ENCODE data around the gene EIF4G2. TPM values are rescaled to one million over a fixed set of nuclear protein-coding genes. Genes with fewer than 3 reads are reported as not detected.

Gene EIF4G2
- total RNA-seq, 1 experiment from 2014 or later = 1,198 TPM

- BruUV-seq (replicated peaks) = TSS peak; percentile 76
- peaks cover 18% of the 10 kb centered on the region for H3K4me1 ChIP-seq (ENCODE audit: insufficient read depth, low read length, poor library complexity, severe bottlenecking)
- ChIA-PET CTCF (interaction anchor here (0.5 to 1.0 kb wide), 3 partner anchors 47 to 124 kb away, joined by 3 read pairs; no protein-coding TSS in a partner anchor), POLR2A (ENCODE audit: low non-redundant PET) (interaction anchor here (0.7 to 1.7 kb wide), 6 partner anchors 11 to 811 kb away, joined by 3 to 8 read pairs (median 6); partner anchors contain the start of genes CTR9 and ZBED5)
- peaks cover 26% of the 10 kb centered on the region for H3K36me3 ChIP-seq (ENCODE audit: insufficient read depth, low read length, poor library complexity, severe bottlenecking)
- peak; percentile 69 for DNase-seq (ENCODE audit: low spot score)
- peak overlapping the region; percentile 94 for H3K4me3 ChIP-seq (ENCODE audit: low read depth, low read length, poor library complexity, severe bottlenecking)
- no peaks in the 10 kb centered on the region for H3K9me3 ChIP-seq (ENCODE audit: low read depth, low read length, poor library complexity, severe bottlenecking)
- H3K27me3 ChIP-seq (replicated peaks; ENCODE audit: insufficient read depth, low read depth, low read length, poor library complexity) = no peaks in the 10 kb centered on the region
- TF ChIP-seq, protein P1, sequence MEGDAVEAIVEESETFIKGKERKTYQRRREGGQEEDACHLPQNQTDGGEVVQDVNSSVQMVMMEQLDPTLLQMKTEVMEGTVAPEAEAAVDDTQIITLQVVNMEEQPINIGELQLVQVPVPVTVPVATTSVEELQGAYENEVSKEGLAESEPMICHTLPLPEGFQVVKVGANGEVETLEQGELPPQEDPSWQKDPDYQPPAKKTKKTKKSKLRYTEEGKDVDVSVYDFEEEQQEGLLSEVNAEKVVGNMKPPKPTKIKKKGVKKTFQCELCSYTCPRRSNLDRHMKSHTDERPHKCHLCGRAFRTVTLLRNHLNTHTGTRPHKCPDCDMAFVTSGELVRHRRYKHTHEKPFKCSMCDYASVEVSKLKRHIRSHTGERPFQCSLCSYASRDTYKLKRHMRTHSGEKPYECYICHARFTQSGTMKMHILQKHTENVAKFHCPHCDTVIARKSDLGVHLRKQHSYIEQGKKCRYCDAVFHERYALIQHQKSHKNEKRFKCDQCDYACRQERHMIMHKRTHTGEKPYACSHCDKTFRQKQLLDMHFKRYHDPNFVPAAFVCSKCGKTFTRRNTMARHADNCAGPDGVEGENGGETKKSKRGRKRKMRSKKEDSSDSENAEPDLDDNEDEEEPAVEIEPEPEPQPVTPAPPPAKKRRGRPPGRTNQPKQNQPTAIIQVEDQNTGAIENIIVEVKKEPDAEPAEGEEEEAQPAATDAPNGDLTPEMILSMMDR (conservative IDR thresholded peaks at IDR 0.05; ENCODE audit: low read depth, low read length) = no peak
- TF ChIP-seq EZH2 (IDR thresholded peaks at IDR 0.05; ENCODE audit: borderline replicate concordance, low read depth, low read length, poor library complexity, severe bottlenecking) = no peak
- intact Hi-C loops (cut with micrococcal nuclease; ENCODE audit: unreplicated experiment) = loop anchor here (5.0 kb wide), 2 partner anchors 48 to 123 kb away; partner anchors contain the start of gene ZBED5
- peak overlapping the region; percentile 98 for H3K27ac ChIP-seq (ENCODE audit: low read depth, low read length, poor library complexity, severe bottlenecking)
Measured at GRCh38 chr11:10809373-10810160, 841 bp upstream of the EIF4G2 start.

DNA sequence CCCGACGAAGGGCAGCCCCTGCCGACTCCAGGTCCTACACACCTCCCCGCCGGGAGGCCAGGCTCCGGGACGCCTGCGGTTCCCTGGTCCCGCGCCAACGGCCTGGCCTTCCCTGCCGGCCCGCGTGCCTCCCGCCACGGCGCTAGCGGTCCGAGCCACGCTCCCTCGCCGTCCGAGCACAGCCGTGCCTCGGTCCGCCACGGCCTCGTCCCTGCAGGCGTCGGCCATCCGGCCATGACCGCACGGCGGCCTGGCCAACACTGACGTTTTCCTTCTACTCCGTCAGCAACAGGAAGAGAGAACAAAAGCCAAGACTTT is 532 bp downstream of the EIF4G2 start:
- BruUV-seq (replicated peaks) = no TSS peak
- DNase-seq (ENCODE audit: low spot score) = no peak
- Histone ChIP-seq H3K36me3 (ENCODE audit: insufficient read depth, low read length, poor library complexity, severe bottlenecking) (peaks cover 40% of the 10 kb centered on the region), H3K4me3 (ENCODE audit: low read depth, low read length, poor library complexity, severe bottlenecking) (peak overlapping the region; percentile 94), H3K9me3 (ENCODE audit: low read depth, low read length, poor library complexity, severe bottlenecking) (no peaks in the 10 kb centered on the region), H3K27ac (ENCODE audit: low read depth, low read length, poor library complexity, severe bottlenecking) (peak overlapping the region; percentile 98), H3K27me3 (replicated peaks; ENCODE audit: insufficient read depth, low read depth, low read length, poor library complexity) (no peaks in the 10 kb centered on the region), H3K4me1 (ENCODE audit: insufficient read depth, low read length, poor library complexity, severe bottlenecking) (peaks cover 18% of the 10 kb centered on the region)
- POLR2A ChIA-PET (ENCODE audit: low non-redundant PET) = interaction anchor here (0.6 to 1.7 kb wide), 3 partner anchors 13 to 81 kb away, joined by 3 to 17 read pairs (median 8); partner anchors contain the start of gene ZBED5
- CTCF ChIA-PET = interaction anchor here (0.5 kb wide), 1 partner anchor 403 kb away, joined by 5 read pairs; no protein-coding TSS in a partner anchor
- intact Hi-C loops (cut with micrococcal nuclease; ENCODE audit: unreplicated experiment) = loop anchor here (5.0 kb wide), 2 partner anchors 49 to 124 kb away; partner anchors contain the start of gene ZBED5
- no peak for TF ChIP-seq EZH2 (IDR thresholded peaks at IDR 0.05; ENCODE audit: borderline replicate concordance, low read depth, low read length, poor library complexity, severe bottlenecking)
- TF ChIP-seq, protein P1 (conservative IDR thresholded peaks at IDR 0.05; ENCODE audit: low read depth, low read length) = no peak

- CTCF ChIA-PET = no interaction called here
- BruUV-seq (replicated peaks) = no TSS peak
- Histone ChIP-seq H3K36me3 (ENCODE audit: insufficient read depth, low read length, poor library complexity, severe bottlenecking) (peaks cover 45% of the 10 kb centered on the region), H3K27ac (ENCODE audit: low read depth, low read length, poor library complexity, severe bottlenecking) (peak overlapping the region; percentile 98), H3K4me3 (ENCODE audit: low read depth, low read length, poor library complexity, severe bottlenecking) (peak overlapping the region; percentile 94), H3K27me3 (replicated peaks; ENCODE audit: insufficient read depth, low read depth, low read length, poor library complexity) (no peaks in the 10 kb centered on the region), H3K9me3 (ENCODE audit: low read depth, low read length, poor library complexity, severe bottlenecking) (no peaks in the 10 kb centered on the region), H3K4me1 (ENCODE audit: insufficient read depth, low read length, poor library complexity, severe bottlenecking) (peaks cover 18% of the 10 kb centered on the region)
- DNase-seq (ENCODE audit: low spot score) = peak; percentile 62
- intact Hi-C loops (cut with micrococcal nuclease; ENCODE audit: unreplicated experiment) = loop anchor here (5.0 kb wide), 2 partner anchors 50 to 125 kb away; partner anchors contain the start of gene ZBED5
- TF ChIP-seq EZH2 (IDR thresholded peaks at IDR 0.05; ENCODE audit: borderline replicate concordance, low read depth, low read length, poor library complexity, severe bottlenecking) = no peak
- TF ChIP-seq, protein P1 (conservative IDR thresholded peaks at IDR 0.05; ENCODE audit: low read depth, low read length) = no peak
- POLR2A ChIA-PET (ENCODE audit: low non-redundant PET) = interaction anchor here (0.6 kb wide), 1 partner anchor 13 kb away, joined by 17 read pairs; no protein-coding TSS in a partner anchor
Measured at GRCh38 chr11:10807493-10808234, 1.1 kb downstream of the EIF4G2 start.
